IMR-90 (cell line): Measurements from ENCODE around the gene CD72. TPM values are rescaled to one million over a fixed set of nuclear protein-coding genes. Genes with fewer than 3 reads are reported as not detected.
"Not testable (repeated sequence)": the region's sequence is repeated elsewhere in the genome, so short reads cannot be mapped to it uniquely, and the experiment has no call there.

ENCODE experiments used
- ATAC-seq: fragments of 200-7000 bp; cut with Tn5 transposase; 2 replicates; pipeline ENCODE4 v1.9.1; 2020; ENCODE audit warnings: low read depth, mild to moderate bottlenecking, moderate library complexity
- BruUV-seq: library from RNA; stranded (reverse); fragments of 400-500 nt; replicated peaks from 2 replicates; lab custom pipeline; 2021; lab: Mats Ljungman, UMichigan
- CTCF ChIA-PET: fragments of 300-600 bp; formaldehyde crosslinking; extraction: SDS; loops from one replicate; lab custom pipeline; 2021; ENCODE audit warnings: antibody characterized with exemption; lab: Yijun Ruan, JAX
- POLR2A ChIA-PET: fragments of 300-600 bp; sonication (Branson Sonifier 250); formaldehyde crosslinking; loops from one replicate; lab custom pipeline; 2022; ENCODE audit warnings: antibody characterized with exemption; ENCODE audit not compliant: unreplicated experiment; lab: Charles Lee
- DNase-seq: peaks from one replicate; pipeline ENCODE4 v3.0.0; 2013
- H2AFZ ChIP-seq: replicated peaks from 2 replicates; pipeline ENCODE3; 2013; ENCODE audit warnings: low read length, mild to moderate bottlenecking; ENCODE audit not compliant: poor library complexity
- H2AK5ac ChIP-seq: 2 replicates; pipeline ENCODE4 v1.6.1; 2013; ENCODE audit warnings: low read depth, low read length, inconsistent platforms
- H2AK9ac ChIP-seq: replicated peaks from 2 replicates; pipeline ENCODE3; 2013; ENCODE audit warnings: mild to moderate bottlenecking, low read depth, low read length, moderate library complexity; ENCODE audit not compliant: poor library complexity
- H2BK120ac ChIP-seq: 2 replicates; pipeline ENCODE4 v1.6.1; 2013; ENCODE audit warnings: low read depth, low read length, inconsistent platforms
- H2BK15ac ChIP-seq: 3 replicates; pipeline ENCODE4 v1.6.1; 2013; ENCODE audit warnings: low read depth, low read length, inconsistent platforms
- H2BK20ac ChIP-seq: 2 replicates; pipeline ENCODE4 v1.6.1; 2013; ENCODE audit warnings: low read depth, mild to moderate bottlenecking, inconsistent platforms, low read length, moderate library complexity
- H2BK5ac ChIP-seq: 2 replicates; pipeline ENCODE4 v1.6.1; 2013; ENCODE audit warnings: mild to moderate bottlenecking, low read depth, low read length, inconsistent platforms; ENCODE audit not compliant: poor library complexity, severe bottlenecking
- H3K14ac ChIP-seq: replicated peaks from 2 replicates; pipeline ENCODE4 v1.6.1; 2013; ENCODE audit warnings: low read depth, low read length, inconsistent platforms
- H3K18ac ChIP-seq: 2 replicates; pipeline ENCODE4 v1.6.1; 2013; ENCODE audit warnings: low read depth, low read length, control low read depth
- H3K23ac ChIP-seq: 2 replicates; pipeline ENCODE4 v1.6.1; 2013; ENCODE audit warnings: low read depth, low read length, inconsistent platforms
- H3K27ac ChIP-seq: 2 replicates; pipeline ENCODE4 v1.5.1; 2013; ENCODE audit warnings: mild to moderate bottlenecking, control low read depth, low read length; ENCODE audit not compliant: insufficient read depth
- H3K27me3 ChIP-seq: 2 replicates; pipeline ENCODE4 v1.6.1; 2013; ENCODE audit warnings: low read length; ENCODE audit not compliant: control insufficient read depth, insufficient read depth
- H3K36me3 ChIP-seq: 2 replicates; pipeline ENCODE4 v1.6.1; 2013; ENCODE audit warnings: low read length, mixed read lengths; ENCODE audit not compliant: control insufficient read depth, insufficient read depth
- H3K4ac ChIP-seq: 2 replicates; pipeline ENCODE4 v1.6.1; 2013; ENCODE audit warnings: low read depth, low read length, inconsistent platforms
- H3K4me1 ChIP-seq: 2 replicates; pipeline ENCODE4 v1.6.1; 2013; ENCODE audit warnings: low read length, mixed read lengths; ENCODE audit not compliant: control insufficient read depth, insufficient read depth
- H3K4me2 ChIP-seq: 2 replicates; pipeline ENCODE4 v1.6.1; 2013; ENCODE audit warnings: low read depth, mild to moderate bottlenecking, control low read depth, low read length, moderate library complexity
- H3K4me3 ChIP-seq: 2 replicates; pipeline ENCODE4 v1.5.1; 2013; ENCODE audit warnings: low read depth, mild to moderate bottlenecking, control low read depth, low read length, moderate library complexity; ENCODE audit not compliant: insufficient read depth
- H3K56ac ChIP-seq: 2 replicates; pipeline ENCODE4 v1.6.1; 2013; ENCODE audit warnings: low read length, inconsistent platforms; ENCODE audit not compliant: insufficient read depth; ENCODE audit errors: extremely low read depth
- H3K79me1 ChIP-seq, 2 experiments: 2 replicates each; pipeline ENCODE4 v1.6.1; 2013; ENCODE audit warnings: low read length in 2 of 2, inconsistent platforms in 1 of 2, low read depth in 1 of 2
- H3K9ac ChIP-seq: 2 replicates; pipeline ENCODE4 v1.6.1; 2013; ENCODE audit warnings: low read depth, low read length, control low read depth
- H3K9me1 ChIP-seq: 2 replicates; pipeline ENCODE4 v1.6.1; 2013; ENCODE audit warnings: low read length, inconsistent platforms; ENCODE audit not compliant: insufficient read depth
- H3K9me3 ChIP-seq: 2 replicates; pipeline ENCODE4 v1.6.1; 2013; ENCODE audit warnings: low read length; ENCODE audit not compliant: control insufficient read depth, insufficient read depth
- H4K20me1 ChIP-seq: 2 replicates; pipeline ENCODE4 v1.6.1; 2013; ENCODE audit warnings: low read length, inconsistent platforms; ENCODE audit not compliant: insufficient read depth
- H4K5ac ChIP-seq: 2 replicates; pipeline ENCODE4 v1.6.1; 2013; ENCODE audit warnings: mild to moderate bottlenecking, low read depth, low read length, control low read depth
- H4K8ac ChIP-seq, 2 experiments: 2 replicates each; pipeline ENCODE4 v1.6.1; 2013; ENCODE audit warnings: low read depth in 2 of 2, low read length in 2 of 2, control low read depth in 1 of 2, inconsistent platforms in 1 of 2
- H4K91ac ChIP-seq: 2 replicates; pipeline ENCODE4 v1.6.1; 2013; ENCODE audit warnings: low read depth, low read length, inconsistent platforms; ENCODE audit not compliant: insufficient read depth
- MAFK ChIP-seq: IDR thresholded peaks from 2 replicates; pipeline ENCODE4 v1.6.1; 2012; ENCODE audit warnings: low read depth, low read length, improper control_type of control experiment
- WGBS, 2 experiments: methylation state at CpG; one replicate each; pipeline versions ENCODE4 v1.1.5 to v1.1.7; 2013; ENCODE audit warnings: missing lambda C conversion rate in 2 of 2; ENCODE audit not compliant: insufficient read length in 1 of 2; ENCODE audit errors: extremely low coverage in 2 of 2; 5-methylcytosine and 5-hydroxymethylcytosine counted together
- dilution Hi-C: fragments of 300-500 bp; cut with HindIII; formaldehyde crosslinking; loops from one replicate; pipeline ENCODE4 v1.14.3; 2018; ENCODE audit warnings: low sequenced_read_pairs; ENCODE audit not compliant: unreplicated experiment
- in situ Hi-C: fragments of 300-500 bp; cut with MboI; formaldehyde crosslinking; loops from 3 replicates; pipeline ENCODE4 v1.14.3; 2019; ENCODE audit warnings: low sequenced_read_pairs, inconsistent platforms, mixed read lengths
- intact Hi-C: fragments of 100-400 bp; cut with micrococcal nuclease; formaldehyde crosslinking; loops from 2 replicates; pipeline ENCODE4 v1.10.0; 2022
- polyA plus RNA-seq, 3 experiments: library from polyadenylated mRNA; depleted of rRNA; stranded (reverse); fragments of >200 nt; gene quantifications; 2 replicates each; pipeline ENCODE4 v1.2.3, GENCODE V29; 2012; ENCODE audit warnings: low replicate concordance in 1 of 3
- total RNA-seq: library from RNA; depleted of rRNA; stranded (reverse); fragments of >200 nt; gene quantifications from 2 replicates; pipeline ENCODE4 v1.2.3, GENCODE V29; 2012

Gene CD72
- total and polyA plus RNA-seq, 2 of the 4 experiments (the other 2 are of a cell fraction) = 0.36 to 0.58 TPM

- H2AK5ac ChIP-seq, H3K27me3 ChIP-seq, CTCF ChIA-PET, H3K27ac ChIP-seq, H3K14ac ChIP-seq, DNase-seq, intact Hi-C loops, H3K9ac ChIP-seq, H4K8ac ChIP-seq, H3K23ac ChIP-seq, H3K4me3 ChIP-seq, H3K79me1 ChIP-seq, H4K20me1 ChIP-seq, H3K56ac ChIP-seq, H3K36me3 ChIP-seq, H3K18ac ChIP-seq, ATAC-seq, H3K4me2 ChIP-seq, H4K5ac ChIP-seq, H4K91ac ChIP-seq, H2AK9ac ChIP-seq, dilution Hi-C loops, H2BK20ac ChIP-seq, H2BK15ac ChIP-seq, in situ Hi-C loops, H3K4ac ChIP-seq, H2AFZ ChIP-seq, BruUV-seq, H3K4me1 ChIP-seq, H3K9me1 ChIP-seq, POLR2A ChIA-PET, H2BK5ac ChIP-seq, H2BK120ac ChIP-seq: not testable (repeated sequence)
- TF ChIP-seq MAFK = peak; percentile 40
- WGBS, 2 experiments = 63% methylated on average over 1 of the region's 2 CpGs; no CpG with 5 or more reads in 1 of the 2 experiments
- H3K9me3 ChIP-seq = peaks cover 16% of the 10 kb centered on the region
These were observed 21.3 kb downstream of the CD72 start for GRCh38 chr9:35596907-35597306.
